ENCODE measurements around the gene PDZD4.

The PDZD4 gene, protein sequence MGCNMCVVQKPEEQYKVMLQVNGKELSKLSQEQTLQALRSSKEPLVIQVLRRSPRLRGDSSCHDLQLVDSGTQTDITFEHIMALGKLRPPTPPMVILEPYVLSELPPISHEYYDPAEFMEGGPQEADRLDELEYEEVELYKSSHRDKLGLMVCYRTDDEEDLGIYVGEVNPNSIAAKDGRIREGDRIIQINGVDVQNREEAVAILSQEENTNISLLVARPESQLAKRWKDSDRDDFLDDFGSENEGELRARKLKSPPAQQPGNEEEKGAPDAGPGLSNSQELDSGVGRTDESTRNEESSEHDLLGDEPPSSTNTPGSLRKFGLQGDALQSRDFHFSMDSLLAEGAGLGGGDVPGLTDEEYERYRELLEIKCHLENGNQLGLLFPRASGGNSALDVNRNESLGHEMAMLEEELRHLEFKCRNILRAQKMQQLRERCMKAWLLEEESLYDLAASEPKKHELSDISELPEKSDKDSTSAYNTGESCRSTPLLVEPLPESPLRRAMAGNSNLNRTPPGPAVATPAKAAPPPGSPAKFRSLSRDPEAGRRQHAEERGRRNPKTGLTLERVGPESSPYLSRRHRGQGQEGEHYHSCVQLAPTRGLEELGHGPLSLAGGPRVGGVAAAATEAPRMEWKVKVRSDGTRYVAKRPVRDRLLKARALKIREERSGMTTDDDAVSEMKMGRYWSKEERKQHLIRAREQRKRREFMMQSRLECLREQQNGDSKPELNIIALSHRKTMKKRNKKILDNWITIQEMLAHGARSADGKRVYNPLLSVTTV

DNA sequence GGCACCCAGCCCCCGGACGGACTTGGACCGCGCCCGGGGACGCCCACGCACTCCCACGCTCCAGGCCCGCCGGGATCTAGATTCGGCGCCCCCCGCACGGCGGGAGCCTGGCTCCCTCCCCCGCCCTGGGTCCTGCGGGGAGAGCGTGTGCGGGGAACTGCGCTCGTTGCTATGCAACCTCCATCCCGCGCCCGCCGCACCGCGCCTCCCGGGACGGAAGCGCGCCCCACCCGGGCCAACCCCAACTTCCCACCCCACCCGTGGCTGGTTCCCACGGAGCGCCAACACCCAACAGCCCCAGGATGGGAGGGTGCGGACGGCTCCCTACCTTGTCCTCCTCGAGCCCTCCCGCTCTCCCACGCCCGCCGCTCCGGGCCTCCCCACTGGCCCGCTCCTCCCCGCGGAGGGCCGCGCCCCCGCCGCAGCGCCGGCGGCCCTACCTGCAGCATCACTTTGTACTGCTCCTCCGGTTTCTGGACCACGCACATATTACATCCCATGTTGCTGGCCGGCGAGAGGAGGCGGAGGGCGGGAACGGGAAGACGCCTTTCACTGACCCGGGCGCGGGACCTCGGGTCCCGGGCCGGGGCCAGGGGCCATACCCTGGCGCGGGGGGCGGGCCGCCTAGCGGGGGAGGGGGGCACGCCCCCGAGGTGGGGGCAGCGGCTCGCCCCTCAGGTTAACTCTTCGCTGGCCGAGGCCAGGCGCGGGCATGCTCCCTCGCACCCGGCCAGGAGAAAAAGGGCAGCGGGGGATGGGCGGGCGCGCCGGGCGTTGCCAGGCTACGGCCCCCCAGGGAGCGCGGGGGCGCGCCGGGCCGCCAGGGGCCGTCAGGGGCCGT lies at the start of gene PDZD4:
Gene PDZD4, minus strand, starts transcription at position 746 of the 841 bp plus-strand sequence. Its CDS starts 246 bp downstream, at position 500.
- no peak for DNase-seq (ENCODE audit: low read depth)

DNA sequence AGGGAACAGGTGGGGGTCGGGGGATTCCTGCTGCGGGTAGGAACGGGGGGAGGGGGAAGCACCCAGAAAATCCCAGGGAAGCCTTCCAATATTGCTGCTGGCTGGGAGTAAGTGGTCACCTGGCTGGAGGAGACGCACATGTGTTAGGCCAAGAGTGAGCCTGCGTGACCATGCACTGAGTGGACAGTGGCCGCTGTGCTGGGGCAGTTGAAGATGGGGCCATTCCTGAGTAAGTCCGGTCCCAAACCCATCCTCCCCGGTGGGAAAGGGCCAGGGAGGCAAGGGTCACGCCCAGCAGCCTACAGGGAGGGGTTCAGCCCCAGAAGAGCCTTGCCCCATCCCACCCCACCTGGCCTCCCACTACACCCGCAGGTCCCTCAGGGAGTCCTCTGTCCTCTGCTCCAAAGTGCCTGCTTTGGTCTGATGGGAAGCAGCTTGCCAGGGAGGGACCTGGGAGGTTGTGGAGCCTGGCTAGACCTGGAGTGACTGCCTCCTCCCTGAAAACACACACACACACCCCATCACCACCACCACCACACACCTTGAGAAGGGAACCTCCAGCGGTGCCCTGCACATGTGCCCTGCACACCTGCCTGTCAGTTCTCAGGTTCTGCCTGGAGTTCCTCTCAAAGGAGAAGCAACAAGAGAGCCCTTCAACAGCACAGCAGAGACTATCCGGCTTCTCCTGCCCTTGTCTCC lies 49.5 kb upstream of the PDZD4 start:
- DNase-seq (ENCODE audit: low read depth) = no peak

DNA sequence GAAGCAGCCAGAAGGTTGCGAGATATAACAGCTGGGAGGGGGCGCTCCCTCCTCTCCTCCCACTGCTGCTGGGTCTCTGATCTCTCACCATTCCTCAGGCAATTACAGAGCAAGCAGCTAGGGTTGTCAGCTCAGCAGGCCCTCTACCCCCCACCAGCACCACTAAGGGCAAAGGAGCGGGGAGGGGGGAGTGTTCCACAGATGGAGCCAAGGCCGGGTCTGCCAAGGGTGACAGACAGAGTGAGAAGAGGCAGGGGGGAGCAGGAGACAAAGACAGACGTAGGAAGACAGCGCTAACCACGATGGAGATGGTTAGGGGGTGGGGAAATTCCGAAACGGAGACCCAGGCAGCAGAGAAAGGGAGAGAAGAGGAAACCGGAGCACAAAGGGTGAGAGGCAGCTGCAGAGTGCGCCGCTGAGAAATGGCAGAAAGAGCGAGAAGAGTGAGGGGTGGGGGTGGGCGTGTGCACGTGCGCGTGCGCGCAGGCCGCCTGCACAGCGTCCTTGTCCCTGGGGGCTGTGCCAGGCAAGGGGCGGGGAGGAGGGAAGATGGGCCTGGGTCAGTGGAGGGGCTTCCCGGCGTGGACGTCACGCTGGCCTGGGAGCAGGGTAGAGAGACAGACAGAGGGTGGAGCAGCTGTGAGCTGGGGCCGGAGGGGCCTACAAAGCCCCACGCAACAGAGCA lies 48.8 kb upstream of the PDZD4 start:
- no peak for DNase-seq (ENCODE audit: low read depth)

DNA sequence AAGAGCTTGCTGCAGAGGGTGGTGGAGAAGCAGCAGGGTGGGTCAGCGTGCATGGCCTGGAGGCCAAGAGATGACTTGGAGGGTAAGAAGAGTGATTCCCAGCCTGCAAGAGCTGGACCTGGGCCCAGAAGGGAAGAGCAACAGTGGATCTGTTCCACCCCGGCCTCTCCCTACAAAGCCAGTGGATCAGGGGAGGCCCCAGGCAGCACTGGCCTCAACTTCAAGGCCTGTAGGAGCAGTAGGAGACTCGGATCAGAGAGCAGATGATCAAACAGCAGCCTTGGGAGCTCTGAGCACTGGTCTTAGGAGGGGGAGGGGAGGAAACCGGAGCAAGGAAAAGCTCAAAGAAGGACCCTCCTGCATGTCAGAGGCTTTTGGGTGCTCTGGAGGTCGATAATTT lies 48.0 kb upstream of the PDZD4 start:
- no peak for DNase-seq (ENCODE audit: low read depth)

DNA sequence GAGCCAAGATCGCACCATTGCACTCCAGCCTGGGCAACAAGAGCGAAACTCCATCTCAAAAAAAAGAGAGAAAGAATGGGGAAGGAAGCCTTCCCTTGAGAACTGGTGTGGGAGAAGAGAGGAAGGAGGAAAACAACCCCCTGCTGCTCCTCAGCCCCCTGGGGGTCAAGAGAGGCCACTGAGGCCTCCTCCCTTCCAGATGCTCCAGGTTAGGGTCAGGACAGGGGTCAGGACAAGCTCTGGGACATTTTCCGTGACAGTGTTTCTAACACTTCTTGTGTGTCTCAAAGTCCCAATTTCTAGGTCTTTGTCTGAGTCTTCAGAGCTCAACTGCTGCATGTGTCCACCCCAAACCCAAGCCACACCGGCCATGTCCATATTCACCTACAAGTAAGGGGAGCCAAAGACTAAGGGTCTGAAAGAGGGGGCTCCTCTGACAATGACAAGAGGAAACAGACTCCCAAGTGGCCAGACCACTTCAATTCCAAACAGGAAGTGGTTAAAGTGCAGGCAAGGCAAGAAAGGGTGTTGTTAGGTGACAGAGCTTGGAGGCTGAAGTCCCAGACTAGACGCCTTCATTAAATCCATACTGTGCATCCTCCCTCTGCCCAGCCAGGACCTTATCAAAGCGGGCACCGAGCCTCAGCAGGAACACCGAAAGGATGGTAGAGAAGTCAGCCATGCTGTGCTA lies 47.4 kb upstream of the PDZD4 start:
- DNase-seq (ENCODE audit: low read depth) = no peak

DNA sequence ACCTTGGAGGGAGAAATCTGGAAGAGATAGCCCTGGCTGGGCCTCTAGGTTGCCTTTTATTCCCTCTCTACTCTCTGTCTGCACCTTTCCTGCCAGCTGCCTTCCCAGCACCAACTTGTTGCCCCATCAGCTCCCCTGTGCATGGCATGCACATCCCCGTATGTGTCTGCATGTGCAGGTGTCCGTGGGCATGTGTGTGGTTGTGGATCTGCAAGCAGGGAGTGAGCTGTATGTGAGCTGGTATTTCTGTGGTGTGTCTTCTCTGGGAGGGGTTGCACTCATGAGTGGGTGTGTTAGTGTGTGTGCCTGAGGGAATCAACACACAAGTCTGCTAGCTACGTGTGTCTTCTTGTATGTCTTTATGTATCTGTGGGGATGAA lies 45.8 kb upstream of the PDZD4 start:
- no peak for DNase-seq (ENCODE audit: low read depth)

DNA sequence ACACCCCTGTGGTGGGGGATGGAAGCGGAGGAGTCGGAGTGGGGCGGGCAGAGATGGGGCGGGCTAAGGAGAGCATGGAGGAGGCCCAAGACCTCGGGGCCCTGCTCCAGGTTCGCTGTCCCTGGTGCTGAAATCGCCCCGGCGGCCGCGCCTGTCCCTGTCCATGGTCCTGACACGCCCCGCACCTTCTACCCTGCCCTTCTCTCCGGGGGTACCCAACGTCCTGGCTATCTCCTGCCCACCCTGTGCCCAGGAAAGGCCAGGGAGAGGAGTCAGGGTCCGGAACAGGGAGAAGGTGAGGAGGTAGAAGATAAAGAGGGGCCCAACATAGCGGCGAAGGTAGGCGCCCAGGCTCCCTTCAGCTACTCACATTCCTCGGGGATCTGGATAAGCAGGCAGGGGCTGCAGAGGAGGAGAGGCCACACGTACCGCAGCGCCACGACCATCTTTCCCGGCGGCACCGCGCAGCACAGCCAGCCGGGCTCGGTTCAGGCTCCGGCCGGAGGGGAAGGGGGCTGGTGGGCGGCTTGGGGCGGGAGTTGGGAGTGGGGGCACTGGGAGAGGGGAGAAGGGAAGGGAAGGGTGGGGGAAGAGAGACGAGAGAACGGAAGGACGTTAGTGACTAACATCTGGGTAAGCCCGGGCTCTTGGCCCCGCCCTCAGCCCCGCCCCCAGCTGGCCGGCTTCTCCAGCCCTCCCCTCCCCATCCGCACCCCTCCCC lies 45.2 kb upstream of the PDZD4 start:
- no peak for DNase-seq (ENCODE audit: low read depth)

DNA sequence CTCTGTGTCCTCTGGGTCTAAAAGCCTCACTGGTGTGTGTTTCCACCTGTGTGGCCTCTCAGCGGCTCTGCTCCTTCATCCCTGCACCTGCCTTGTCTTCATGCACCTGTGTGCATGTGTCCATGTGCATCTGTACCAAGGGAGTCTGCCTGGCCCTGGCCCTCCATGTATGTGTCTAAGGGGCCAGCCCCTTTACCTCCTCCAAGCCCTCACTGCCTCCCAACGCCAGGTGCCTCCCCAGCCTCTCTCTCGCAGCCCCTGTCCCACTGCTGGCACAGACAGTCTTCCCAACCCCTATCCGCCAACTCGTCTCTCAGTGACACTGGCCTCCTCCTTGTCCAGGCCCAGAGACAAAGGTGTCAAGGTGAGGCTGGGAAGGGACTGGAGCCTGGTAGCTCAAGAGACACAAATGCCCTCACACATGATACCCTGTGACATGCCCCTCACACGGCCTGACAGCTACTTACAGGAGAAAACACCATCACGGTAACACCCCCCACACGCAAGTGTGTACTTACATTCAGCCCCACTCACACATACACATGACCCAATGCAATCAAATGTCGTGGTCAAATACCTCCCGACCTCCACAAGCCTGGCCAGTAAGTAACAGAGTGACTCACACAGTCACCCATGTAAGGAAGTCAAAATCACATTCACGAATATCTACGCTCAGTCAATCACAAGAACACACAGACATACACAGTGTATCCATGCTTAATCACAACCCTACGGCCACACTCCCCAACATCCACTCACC lies 44.2 kb upstream of the PDZD4 start:
- no peak for DNase-seq (ENCODE audit: low read depth)

DNA sequence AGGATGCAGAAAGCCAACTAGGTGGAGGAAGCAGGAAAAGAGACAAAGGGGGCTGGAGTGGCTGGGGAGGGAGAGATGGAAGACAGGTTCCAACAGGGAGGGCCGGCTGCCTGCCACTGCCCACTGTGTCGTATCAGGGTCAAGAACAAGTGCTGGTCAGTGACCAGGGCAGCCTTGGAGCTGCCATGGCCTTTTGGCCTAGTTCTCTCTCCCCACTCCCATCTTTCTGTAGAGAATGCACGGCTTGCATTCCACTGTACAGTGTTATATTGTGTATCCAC lies 43.7 kb upstream of the PDZD4 start:
- no peak for DNase-seq (ENCODE audit: low read depth)

DNA sequence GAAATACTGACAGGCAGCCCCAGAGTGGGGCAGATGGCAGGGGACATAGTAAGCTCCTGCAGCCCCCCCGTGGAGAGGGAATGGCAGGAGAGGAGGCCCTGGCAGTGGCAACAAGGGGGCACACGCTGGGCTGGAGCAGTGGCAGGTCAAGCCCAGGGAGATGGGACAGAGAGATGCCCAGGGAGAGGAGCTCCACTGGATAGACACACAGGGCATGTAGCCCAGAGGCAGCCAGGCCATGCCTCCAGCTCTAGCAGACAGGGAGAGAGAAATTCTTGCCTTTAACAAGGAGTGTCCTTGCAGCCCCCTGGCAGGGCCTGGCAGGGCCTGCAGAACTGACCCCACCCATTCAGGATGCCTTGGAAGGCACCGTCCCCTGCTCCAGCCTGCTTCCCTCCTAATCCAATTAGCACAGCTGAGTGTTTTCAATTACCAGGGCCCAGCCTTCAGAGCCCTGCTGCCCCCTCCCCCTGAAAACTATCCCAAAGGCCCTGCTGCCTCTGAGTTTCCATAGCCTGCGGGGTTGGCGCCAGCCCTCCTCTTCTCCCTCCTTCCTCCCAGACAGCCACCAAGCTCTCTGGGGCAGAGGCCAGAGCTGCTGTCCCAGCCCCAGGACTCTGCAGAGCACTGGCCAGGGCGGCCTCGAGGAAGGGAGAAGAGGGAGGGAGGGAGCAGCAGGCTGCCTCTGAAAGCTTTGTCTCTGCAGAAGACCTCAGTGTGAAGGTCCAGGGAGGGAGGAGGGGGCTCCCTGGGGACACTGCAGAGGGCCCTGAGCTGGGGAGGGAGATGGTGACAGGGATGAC lies 43.1 kb upstream of the PDZD4 start:
- DNase-seq (ENCODE audit: low read depth) = no peak

DNA sequence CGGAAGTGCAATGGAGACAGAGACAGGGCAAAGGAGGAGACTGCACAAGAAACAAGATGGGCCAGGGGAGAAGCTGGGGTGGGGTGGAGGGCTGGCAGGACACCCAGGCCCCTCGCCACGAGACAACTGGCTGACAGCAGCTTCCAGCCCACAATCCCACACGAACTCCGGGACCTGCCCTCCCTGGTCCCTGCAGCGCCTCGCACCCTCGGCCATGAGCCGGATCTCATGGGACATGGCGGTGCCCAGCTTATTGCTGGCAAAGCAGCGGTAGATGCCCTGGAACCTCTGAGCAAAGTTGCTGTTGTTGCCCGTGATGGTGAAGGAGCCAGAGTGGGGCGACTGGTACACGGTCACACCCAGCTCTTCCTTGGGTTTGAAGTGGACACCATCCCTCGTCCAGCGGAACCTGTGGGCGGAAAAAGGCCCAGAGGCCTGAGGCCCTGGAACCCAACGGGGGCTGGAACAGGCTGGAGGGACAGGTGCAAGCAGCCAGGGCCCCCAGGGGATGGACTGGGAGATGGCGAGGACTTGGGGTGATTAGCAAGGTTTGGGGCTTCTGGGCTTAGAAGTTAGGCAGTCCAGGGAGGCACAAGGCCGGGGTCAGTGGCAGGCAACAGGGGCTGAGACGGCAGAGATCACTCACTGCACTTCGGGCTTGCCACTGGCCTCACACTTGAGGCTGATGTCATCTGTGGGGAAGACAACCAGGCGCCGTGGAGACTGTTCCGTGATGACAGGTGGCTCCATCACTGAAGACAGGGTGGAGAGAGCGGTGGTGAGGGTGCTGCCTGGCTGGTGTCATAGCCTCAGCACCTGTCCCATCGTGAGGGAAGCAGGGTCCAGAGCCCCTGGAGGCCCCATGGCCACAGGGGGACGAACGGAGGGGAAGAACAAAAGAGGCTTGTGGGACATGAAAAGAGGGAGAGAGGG lies 41.9 kb upstream of the PDZD4 start:
- no peak for DNase-seq (ENCODE audit: low read depth)

DNA sequence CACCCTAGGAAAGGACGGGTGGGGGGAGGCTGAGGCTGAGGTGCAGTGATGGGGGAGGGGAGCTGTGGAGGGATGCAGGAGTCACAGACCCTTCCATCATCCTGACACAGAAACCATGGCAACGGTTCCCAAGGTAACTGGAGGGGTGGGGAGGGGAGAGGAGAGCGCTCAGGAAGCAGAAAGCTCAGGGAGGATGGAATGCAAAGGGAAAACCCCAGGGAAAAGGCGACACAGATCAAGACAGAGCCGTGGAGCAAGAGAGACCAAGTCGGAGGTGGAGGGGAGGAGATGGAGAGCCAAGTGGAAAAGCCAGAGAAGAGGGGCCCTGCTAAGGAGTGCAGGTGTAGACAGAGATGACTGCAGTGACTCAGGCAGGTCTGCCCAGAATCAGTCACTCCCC lies 41.1 kb upstream of the PDZD4 start:
- DNase-seq (ENCODE audit: low read depth) = no peak

DNA sequence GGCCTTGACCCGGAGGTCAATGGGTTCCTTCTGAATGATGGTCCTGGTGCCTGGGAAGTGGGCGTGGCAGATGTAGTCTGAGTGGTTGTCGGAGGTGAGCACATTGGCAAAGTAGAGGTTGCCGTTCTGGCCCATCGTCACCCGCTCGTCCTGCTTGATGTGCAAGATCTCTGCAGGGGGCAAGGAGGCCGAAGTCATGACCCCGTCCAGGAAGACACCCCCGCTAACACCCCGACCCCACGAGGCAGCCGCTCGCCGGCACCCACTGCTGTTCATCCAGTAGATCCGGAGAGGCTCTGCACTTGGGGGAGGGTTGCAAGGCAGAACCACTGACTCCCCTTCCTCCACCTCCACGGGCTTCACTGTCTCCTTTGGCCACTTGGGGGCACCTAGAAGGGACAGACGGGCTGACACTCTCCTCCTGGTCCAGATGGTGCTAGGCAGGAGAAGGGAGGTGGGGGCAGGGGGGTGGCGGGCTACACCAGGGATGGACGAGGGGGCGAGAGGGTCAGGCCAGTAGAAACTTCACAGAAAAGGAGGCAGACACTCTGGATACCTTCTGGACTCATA lies 40.5 kb upstream of the PDZD4 start:
- no peak for DNase-seq (ENCODE audit: low read depth)

DNA sequence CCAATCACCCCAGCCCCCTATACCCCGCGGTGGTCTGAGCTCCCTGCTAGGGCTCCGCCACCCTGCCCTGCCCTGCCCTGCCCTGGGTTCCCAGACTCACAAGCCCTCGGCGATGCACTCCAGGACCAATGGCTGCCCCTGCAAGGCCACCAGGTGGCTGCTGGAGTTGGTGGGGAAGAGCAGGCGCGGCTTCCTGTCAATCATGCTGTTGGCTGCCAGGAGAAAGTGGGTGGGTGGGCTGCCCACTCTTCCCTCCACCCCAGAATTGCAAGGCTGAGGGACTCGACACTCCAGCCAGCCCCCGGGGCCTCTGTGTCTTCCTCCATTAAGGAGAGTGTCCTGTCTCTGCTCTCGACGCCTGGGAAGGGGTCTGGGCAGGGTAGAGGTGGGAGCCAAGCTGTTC lies 39.9 kb upstream of the PDZD4 start:
- DNase-seq (ENCODE audit: low read depth) = no peak

DNA sequence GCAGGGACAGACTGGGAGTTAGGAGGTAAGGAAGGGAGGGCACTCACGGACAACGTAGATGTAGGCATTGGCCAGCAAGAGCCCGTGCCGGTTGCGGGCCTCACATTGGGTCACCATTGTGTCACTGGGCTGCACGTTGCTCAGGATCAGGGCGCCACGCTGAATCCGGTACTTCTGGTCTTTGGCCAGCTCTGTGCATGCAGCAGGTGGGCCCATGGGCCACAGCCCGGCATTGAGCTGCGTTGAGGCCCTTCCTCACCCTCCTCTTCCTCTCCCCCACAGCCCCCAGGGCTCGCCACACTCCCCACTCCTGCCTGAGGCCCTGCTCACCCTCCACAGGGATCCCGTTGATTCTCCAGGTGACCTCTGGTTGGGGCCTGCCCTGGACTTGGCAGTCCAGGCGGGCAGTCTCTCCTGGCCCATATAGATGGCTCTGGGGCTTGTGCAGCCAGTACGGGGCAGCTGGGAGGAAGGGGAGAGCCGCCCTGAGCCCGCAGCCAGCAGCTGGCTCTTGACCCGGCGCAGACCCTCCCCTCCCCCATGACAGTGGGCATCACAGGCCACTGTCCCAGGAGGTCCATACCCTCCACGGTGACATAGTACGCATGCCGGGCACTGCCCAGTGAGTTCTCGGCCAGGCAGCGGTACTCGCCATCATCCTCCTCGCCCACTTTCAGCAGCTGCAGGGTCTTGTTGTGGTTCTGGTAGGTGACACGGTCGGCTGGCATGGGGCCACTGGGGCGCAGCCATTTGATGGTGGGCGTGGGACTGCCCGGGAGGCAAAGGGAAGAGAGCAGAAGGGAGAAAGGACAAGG lies 39.3 kb upstream of the PDZD4 start:
- DNase-seq (ENCODE audit: low read depth) = no peak
